ENCODE results near the gene XPO4. TPM values are rescaled to one million over a fixed set of nuclear protein-coding genes. Genes with fewer than 3 reads are reported as not detected.

XPO4 gene
- total RNA-seq, 1 experiment from 2014 or later = 36.3 TPM

DNA sequence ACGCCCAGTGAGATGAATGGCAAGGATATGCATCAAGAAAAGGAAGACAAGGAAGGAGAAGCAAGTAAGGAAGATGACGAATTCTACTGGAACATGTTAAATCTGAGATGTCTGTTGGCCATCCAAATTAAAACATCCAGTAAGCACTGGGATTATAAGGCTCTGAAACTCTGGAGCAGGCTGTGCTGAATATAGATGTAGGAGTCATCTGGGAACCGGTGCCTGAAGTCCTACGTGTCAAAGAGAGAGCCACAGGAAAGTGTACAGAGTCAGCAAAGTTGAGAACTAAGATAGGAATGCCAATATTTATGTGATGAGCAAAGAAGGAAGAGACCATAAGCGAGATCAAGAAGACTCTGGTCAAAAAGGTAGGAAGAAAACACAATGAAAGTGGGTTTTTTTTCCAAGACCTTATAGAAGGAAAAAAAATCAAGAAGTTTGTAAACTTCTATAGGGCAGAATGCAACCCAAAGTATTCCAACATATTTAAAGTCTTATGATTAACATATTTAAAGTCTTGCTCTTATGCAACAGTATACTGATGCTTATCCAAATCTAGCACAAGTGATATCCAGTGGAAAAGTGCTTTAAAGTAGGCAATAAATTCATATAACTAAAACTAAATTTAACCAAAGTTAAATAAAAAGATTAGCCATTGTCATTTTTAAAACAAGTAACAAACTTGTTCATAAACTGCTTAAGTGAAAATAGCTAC is 77.6 kb downstream of the XPO4 start:
- no peak overlapping the region; the same call in 1 of the 2 replicates for H3K27ac ChIP-seq (ENCODE audit: low read length)
- H2AFZ ChIP-seq (ENCODE audit: low read length) = no peak overlapping the region
- no peaks in the 10 kb centered on the region for H4K20me1 ChIP-seq (ENCODE audit: insufficient read depth, low read depth, low read length)
- no peaks in the 10 kb centered on the region for H3K9me2 ChIP-seq (replicated peaks; ENCODE audit: insufficient read depth, low read length)
- no peaks in the 10 kb centered on the region for H3K9me3 ChIP-seq (ENCODE audit: low read length)
- H3K4me3 ChIP-seq (ENCODE audit: low read length) = no peak overlapping the region
- H3K79me2 ChIP-seq (ENCODE audit: low read length) = peaks cover 76% of the 10 kb centered on the region
- no peaks in the 10 kb centered on the region for H3K27me3 ChIP-seq (ENCODE audit: low read length)
- peaks cover 75% of the 10 kb centered on the region for H3K4me1 ChIP-seq (ENCODE audit: low read length)
- peaks cover 6% of the 10 kb centered on the region; the same call in 1 of the 2 replicates for H3K36me3 ChIP-seq (ENCODE audit: insufficient read depth, low read length)
- no peak for DNase-seq
- no peak overlapping the region for H3K9ac ChIP-seq (ENCODE audit: low read length)
- H3K4me2 ChIP-seq (ENCODE audit: low read depth, low read length, poor library complexity, severe bottlenecking) = no peak overlapping the region

DNA sequence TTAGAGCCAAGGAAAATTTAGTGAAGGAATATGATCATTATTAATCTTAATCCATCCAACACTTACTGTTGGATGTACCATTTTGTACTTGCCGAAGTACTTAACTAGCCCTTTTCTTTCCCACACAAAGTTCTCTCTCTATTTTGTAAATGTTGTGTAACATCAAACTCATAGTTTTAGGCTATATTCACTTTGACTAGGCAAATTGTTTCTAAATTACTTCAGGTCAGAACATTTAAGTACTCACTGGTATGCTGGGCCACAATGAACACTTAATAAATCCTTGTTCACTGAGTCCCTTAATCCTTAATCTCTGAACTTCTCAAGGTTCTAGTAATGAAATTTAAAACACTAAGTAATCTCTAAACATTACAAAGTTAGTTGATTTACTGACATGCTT is 79.5 kb downstream of the XPO4 start:
- Histone ChIP-seq H3K4me2 (ENCODE audit: low read depth, low read length, poor library complexity, severe bottlenecking) (peak overlapping the region; percentile 48), H3K27me3 (ENCODE audit: low read length) (no peaks in the 10 kb centered on the region), H3K4me1 (ENCODE audit: low read length) (peaks cover 59% of the 10 kb centered on the region), H3K27ac (ENCODE audit: low read length) (peak overlapping the region; percentile 72), H3K9ac (ENCODE audit: low read length) (no peak overlapping the region), H4K20me1 (ENCODE audit: insufficient read depth, low read depth, low read length) (no peaks in the 10 kb centered on the region), H3K79me2 (ENCODE audit: low read length) (peaks cover 87% of the 10 kb centered on the region), H3K4me3 (ENCODE audit: low read length) (no peak overlapping the region), H2AFZ (ENCODE audit: low read length) (no peak overlapping the region), H3K9me2 (replicated peaks; ENCODE audit: insufficient read depth, low read length) (no peaks in the 10 kb centered on the region), H3K9me3 (ENCODE audit: low read length) (no peaks in the 10 kb centered on the region), H3K36me3 (ENCODE audit: insufficient read depth, low read length) (peaks cover 7% of the 10 kb centered on the region; the same call in 1 of the 2 replicates)
- no peak for DNase-seq

DNA sequence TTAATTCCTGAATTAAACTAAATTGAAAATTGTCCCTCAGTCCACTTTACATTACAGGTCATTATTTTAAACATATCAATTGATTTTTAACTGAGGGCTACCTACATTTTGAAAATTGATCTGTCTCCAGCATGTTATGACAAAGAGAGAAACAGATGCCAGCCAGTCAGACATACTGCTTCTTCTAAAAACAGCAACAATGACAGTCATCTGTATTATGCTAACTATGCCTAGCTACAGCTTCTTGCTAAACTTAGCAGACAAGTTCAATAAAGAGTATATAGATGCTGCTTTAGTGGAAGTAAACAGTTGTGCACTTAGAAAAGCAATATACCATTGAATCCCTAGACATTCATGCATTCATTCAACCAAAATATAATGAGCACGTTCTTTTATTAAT is 80.1 kb downstream of the XPO4 start:
- H3K36me3 ChIP-seq (ENCODE audit: insufficient read depth, low read length) = peaks cover 9% of the 10 kb centered on the region; the same call in 1 of the 2 replicates
- H3K9me2 ChIP-seq (replicated peaks; ENCODE audit: insufficient read depth, low read length) = no peaks in the 10 kb centered on the region
- H2AFZ ChIP-seq (ENCODE audit: low read length) = no peak overlapping the region

DNA sequence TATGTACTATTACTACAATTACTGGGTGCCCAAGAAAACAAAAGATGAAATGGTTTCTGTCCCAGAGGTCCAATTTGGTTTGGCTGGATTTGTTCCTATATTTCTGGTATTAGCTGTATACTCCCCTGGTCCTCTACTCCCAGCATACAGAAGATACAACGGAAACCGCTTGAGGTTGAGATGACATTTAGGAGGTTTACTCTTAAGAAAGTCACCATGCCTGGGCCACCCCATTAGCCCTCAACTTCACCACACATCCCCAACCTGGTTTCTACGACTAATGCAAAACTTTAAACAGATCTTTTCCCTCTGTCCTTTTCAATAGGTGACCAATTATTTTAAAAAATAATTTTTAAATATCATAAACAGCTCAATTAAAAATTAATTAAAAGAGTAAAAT is 82.8 kb downstream of the XPO4 start:
- peaks cover 9% of the 10 kb centered on the region; the same call in 1 of the 2 replicates for H3K36me3 ChIP-seq (ENCODE audit: insufficient read depth, low read length)
- no peak overlapping the region for H3K4me2 ChIP-seq (ENCODE audit: low read depth, low read length, poor library complexity, severe bottlenecking)
- H3K79me2 ChIP-seq (ENCODE audit: low read length) = peaks cover 85% of the 10 kb centered on the region
- H3K27ac ChIP-seq (ENCODE audit: low read length) = no peak overlapping the region
- no peaks in the 10 kb centered on the region for H4K20me1 ChIP-seq (ENCODE audit: insufficient read depth, low read depth, low read length)
- H3K9me2 ChIP-seq (replicated peaks; ENCODE audit: insufficient read depth, low read length) = no peaks in the 10 kb centered on the region
- no peak overlapping the region for H3K9ac ChIP-seq (ENCODE audit: low read length)
- DNase-seq = no peak
- no peaks in the 10 kb centered on the region for H3K9me3 ChIP-seq (ENCODE audit: low read length)
- H3K4me1 ChIP-seq (ENCODE audit: low read length) = peaks cover 27% of the 10 kb centered on the region
- no peak overlapping the region for H3K4me3 ChIP-seq (ENCODE audit: low read length)
- no peaks in the 10 kb centered on the region for H3K27me3 ChIP-seq (ENCODE audit: low read length)
- H2AFZ ChIP-seq (ENCODE audit: low read length) = no peak overlapping the region

More for the DNA sequence above, 80.1 kb downstream of the XPO4 start:
- no peak for DNase-seq
- Histone ChIP-seq H3K9me3 (ENCODE audit: low read length) (no peaks in the 10 kb centered on the region), H3K4me3 (ENCODE audit: low read length) (no peak overlapping the region), H4K20me1 (ENCODE audit: insufficient read depth, low read depth, low read length) (no peaks in the 10 kb centered on the region), H3K27me3 (ENCODE audit: low read length) (no peaks in the 10 kb centered on the region), H3K79me2 (ENCODE audit: low read length) (peaks cover 87% of the 10 kb centered on the region), H3K4me1 (ENCODE audit: low read length) (peaks cover 54% of the 10 kb centered on the region), H3K9ac (ENCODE audit: low read length) (no peak overlapping the region), H3K4me2 (ENCODE audit: low read depth, low read length, poor library complexity, severe bottlenecking) (peak overlapping the region; percentile 48), H3K27ac (ENCODE audit: low read length) (peak overlapping the region; percentile 72)

DNA sequence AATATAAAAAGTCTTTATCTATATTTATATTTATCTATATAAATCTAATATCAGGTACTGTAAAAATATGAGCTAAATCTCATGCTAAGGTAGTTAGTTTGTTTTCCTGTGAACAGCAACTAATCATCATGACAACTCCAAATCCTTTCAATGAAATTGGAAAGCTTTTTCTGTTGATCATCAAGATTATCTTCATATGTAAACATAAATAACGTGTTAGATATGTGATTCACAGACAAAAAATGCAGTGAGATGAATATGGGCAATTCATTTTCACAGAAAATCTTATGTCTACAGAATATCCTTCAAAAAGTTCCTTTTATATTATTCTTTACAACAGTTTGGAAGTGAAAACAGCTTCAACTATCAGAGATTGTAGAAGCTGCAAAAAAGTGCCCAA is 87.1 kb downstream of the XPO4 start:
- H3K9ac ChIP-seq (ENCODE audit: low read length) = no peak overlapping the region
- DNase-seq = no peak
- peaks cover 88% of the 10 kb centered on the region for H3K79me2 ChIP-seq (ENCODE audit: low read length)
- no peak overlapping the region for H3K4me2 ChIP-seq (ENCODE audit: low read depth, low read length, poor library complexity, severe bottlenecking)
- peaks cover 6% of the 10 kb centered on the region; the same call in 1 of the 2 replicates for H3K36me3 ChIP-seq (ENCODE audit: insufficient read depth, low read length)
- no peaks in the 10 kb centered on the region for H3K9me3 ChIP-seq (ENCODE audit: low read length)
- no peaks in the 10 kb centered on the region for H3K27me3 ChIP-seq (ENCODE audit: low read length)
- H3K9me2 ChIP-seq (replicated peaks; ENCODE audit: insufficient read depth, low read length) = no peaks in the 10 kb centered on the region
- H3K4me1 ChIP-seq (ENCODE audit: low read length) = no peaks in the 10 kb centered on the region
- no peaks in the 10 kb centered on the region for H4K20me1 ChIP-seq (ENCODE audit: insufficient read depth, low read depth, low read length)
- no peak overlapping the region for H3K4me3 ChIP-seq (ENCODE audit: low read length)
- no peak overlapping the region for H2AFZ ChIP-seq (ENCODE audit: low read length)
- H3K27ac ChIP-seq (ENCODE audit: low read length) = no peak overlapping the region

DNA sequence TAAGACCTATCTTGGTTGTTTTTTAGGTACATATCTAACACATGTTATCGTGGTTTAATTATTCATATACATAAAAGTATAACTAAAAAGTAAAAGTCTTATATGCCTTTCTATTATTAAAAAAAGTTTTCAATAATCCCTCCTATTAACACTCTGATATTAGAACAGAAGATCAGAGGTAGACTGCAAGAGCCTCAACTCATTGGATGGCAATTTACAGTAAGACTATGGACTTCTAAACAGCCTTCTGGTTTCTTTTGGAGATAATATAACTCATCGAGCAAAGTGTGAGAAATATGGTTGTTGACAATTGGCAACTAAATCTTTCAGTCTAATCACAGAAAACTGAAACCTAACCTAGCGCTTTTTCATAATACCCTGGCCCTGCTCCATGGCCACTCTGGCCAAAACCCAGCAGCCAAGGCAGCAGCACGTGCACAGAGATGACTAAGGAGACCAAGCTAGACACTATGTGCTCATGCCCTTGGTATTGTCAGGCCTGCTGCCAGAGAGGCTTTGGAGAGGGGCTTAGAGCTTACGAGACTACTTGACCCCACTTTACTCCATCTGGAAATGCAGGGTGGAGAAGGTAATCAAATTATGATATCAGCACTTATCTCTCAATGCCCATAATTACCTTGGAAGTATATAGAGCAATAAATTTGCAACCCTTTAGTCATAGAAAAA is 88.2 kb downstream of the XPO4 start:
- Histone ChIP-seq H3K4me2 (ENCODE audit: low read depth, low read length, poor library complexity, severe bottlenecking) (no peak overlapping the region), H4K20me1 (ENCODE audit: insufficient read depth, low read depth, low read length) (no peaks in the 10 kb centered on the region), H3K79me2 (ENCODE audit: low read length) (peaks cover 83% of the 10 kb centered on the region), H3K27me3 (ENCODE audit: low read length) (no peaks in the 10 kb centered on the region), H3K4me1 (ENCODE audit: low read length) (no peaks in the 10 kb centered on the region), H2AFZ (ENCODE audit: low read length) (no peak overlapping the region), H3K4me3 (ENCODE audit: low read length) (no peak overlapping the region), H3K9me3 (ENCODE audit: low read length) (no peaks in the 10 kb centered on the region), H3K9ac (ENCODE audit: low read length) (no peak overlapping the region), H3K9me2 (replicated peaks; ENCODE audit: insufficient read depth, low read length) (no peaks in the 10 kb centered on the region), H3K27ac (ENCODE audit: low read length) (no peak overlapping the region), H3K36me3 (ENCODE audit: insufficient read depth, low read length) (peaks cover 11% of the 10 kb centered on the region; the same call in 1 of the 2 replicates)
- DNase-seq = no peak

DNA sequence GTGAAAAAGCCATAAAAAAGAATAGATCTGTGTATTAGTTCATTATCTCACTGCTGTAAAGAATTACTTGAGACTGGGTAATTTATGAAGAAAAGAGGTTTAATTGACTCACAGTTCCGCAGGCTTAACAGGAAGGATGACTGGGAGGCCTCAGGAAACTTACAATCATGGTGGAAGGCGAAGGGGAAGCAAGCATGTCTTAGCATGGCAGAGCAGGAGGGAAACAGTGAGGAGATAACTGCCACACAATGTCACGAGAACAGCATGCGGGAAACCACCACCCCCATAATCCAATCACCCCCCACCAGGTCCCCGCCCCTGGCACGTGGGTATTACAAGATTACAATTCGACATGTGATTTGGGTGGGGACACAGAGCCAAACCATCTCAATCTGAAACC is 89.7 kb downstream of the XPO4 start:
- H3K79me2 ChIP-seq (ENCODE audit: low read length) = peaks cover 77% of the 10 kb centered on the region
- no peak overlapping the region for H3K4me2 ChIP-seq (ENCODE audit: low read depth, low read length, poor library complexity, severe bottlenecking)
- no peak for DNase-seq

DNA sequence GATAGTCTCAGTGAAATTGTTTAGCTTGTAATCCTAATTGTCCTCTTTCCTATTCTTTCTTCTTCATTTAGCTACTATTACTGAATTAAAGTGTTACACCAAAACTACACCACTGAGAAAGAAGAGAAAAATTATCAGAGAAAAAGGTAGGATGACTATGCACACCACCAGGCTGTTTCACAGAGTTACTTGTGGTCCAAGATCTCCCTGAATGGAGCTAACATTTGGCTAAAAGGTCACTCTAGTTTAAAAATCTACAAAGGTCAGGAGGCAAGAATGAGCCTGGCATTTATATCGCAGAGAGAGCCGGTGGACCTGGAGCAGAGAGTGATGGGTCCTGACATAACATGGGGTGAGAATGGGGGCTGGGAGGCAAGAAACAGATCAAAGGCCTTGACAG is 91.7 kb downstream of the XPO4 start:
- Histone ChIP-seq H3K4me1 (ENCODE audit: low read length) (no peaks in the 10 kb centered on the region), H3K9me2 (replicated peaks; ENCODE audit: insufficient read depth, low read length) (no peaks in the 10 kb centered on the region), H3K27ac (ENCODE audit: low read length) (no peak overlapping the region), H3K4me3 (ENCODE audit: low read length) (no peak overlapping the region), H3K79me2 (ENCODE audit: low read length) (peaks cover 56% of the 10 kb centered on the region), H2AFZ (ENCODE audit: low read length) (no peak overlapping the region), H4K20me1 (ENCODE audit: insufficient read depth, low read depth, low read length) (no peaks in the 10 kb centered on the region), H3K9me3 (ENCODE audit: low read length) (no peaks in the 10 kb centered on the region), H3K4me2 (ENCODE audit: low read depth, low read length, poor library complexity, severe bottlenecking) (no peak overlapping the region), H3K9ac (ENCODE audit: low read length) (no peak overlapping the region), H3K36me3 (ENCODE audit: insufficient read depth, low read length) (peaks cover 31% of the 10 kb centered on the region), H3K27me3 (ENCODE audit: low read length) (no peaks in the 10 kb centered on the region)
- DNase-seq = no peak

More for the DNA sequence above, 89.7 kb downstream of the XPO4 start:
- no peaks in the 10 kb centered on the region for H3K9me3 ChIP-seq (ENCODE audit: low read length)
- H3K9me2 ChIP-seq (replicated peaks; ENCODE audit: insufficient read depth, low read length) = no peaks in the 10 kb centered on the region
- no peaks in the 10 kb centered on the region for H3K27me3 ChIP-seq (ENCODE audit: low read length)
- H4K20me1 ChIP-seq (ENCODE audit: insufficient read depth, low read depth, low read length) = no peaks in the 10 kb centered on the region
- H3K27ac ChIP-seq (ENCODE audit: low read length) = no peak overlapping the region
- H3K9ac ChIP-seq (ENCODE audit: low read length) = no peak overlapping the region
- H2AFZ ChIP-seq (ENCODE audit: low read length) = no peak overlapping the region
- H3K4me1 ChIP-seq (ENCODE audit: low read length) = no peaks in the 10 kb centered on the region
- peaks cover 21% of the 10 kb centered on the region for H3K36me3 ChIP-seq (ENCODE audit: insufficient read depth, low read length)
- H3K4me3 ChIP-seq (ENCODE audit: low read length) = no peak overlapping the region

Measured in Karpas-422 (cell line).